Measurements from ENCODE around the gene ZNF516. TPM values are rescaled to one million over a fixed set of nuclear protein-coding genes. Genes with fewer than 3 reads are reported as not detected.

The ZNF516 gene
- total RNA-seq, 1 donor from 2014 or later: 21.6 TPM

- DNase-seq (ENCODE audit: low spot score in 2 of 2): no peak
- no peaks in the 10 kb centered on the region for H3K4me1 ChIP-seq
- no peaks in the 10 kb centered on the region for H3K27me3 ChIP-seq
- intact Hi-C loops (cut with DNase I): no loop called here
- no peaks in the 10 kb centered on the region for H3K9me3 ChIP-seq
- no peak overlapping the region for H3K27ac ChIP-seq
- peak overlapping the region; percentile 36 to 41 for H3K4me3 ChIP-seq
- TF ChIP-seq CTCF (IDR thresholded peaks at IDR 0.05): no peak
- no peaks in the 10 kb centered on the region for H3K36me3 ChIP-seq
These were observed 23.2 kb upstream of the ZNF516 start for GRCh38 chr18:76518123-76518859.

- DNase-seq (ENCODE audit: low spot score in 2 of 2): no peak
- TF ChIP-seq CTCF (IDR thresholded peaks at IDR 0.05): no peak
- Histone ChIP-seq H3K27me3 (no peaks in the 10 kb centered on the region), H3K36me3 (no peaks in the 10 kb centered on the region), H3K4me1 (no peaks in the 10 kb centered on the region), H3K27ac (no peak overlapping the region), H3K4me3 (no peak overlapping the region), H3K9me3 (no peaks in the 10 kb centered on the region)
- intact Hi-C loops (cut with DNase I): no loop called here
These were observed 20.5 kb upstream of the ZNF516 start for GRCh38 chr18:76515576-76515975.

GRCh38 chr18:76514573-76514972 is 19.5 kb upstream of the ZNF516 start:
- no peak for DNase-seq (ENCODE audit: low spot score in 2 of 2)
- intact Hi-C loops (cut with DNase I): no loop called here

GRCh38 chr18:76507830-76508385 is 12.9 kb upstream of the ZNF516 start:
- no peak for TF ChIP-seq CTCF (IDR thresholded peaks at IDR 0.05)
- Histone ChIP-seq H3K4me1 (no peaks in the 10 kb centered on the region), H3K36me3 (no peaks in the 10 kb centered on the region), H3K27me3 (no peaks in the 10 kb centered on the region), H3K27ac (no peak overlapping the region), H3K4me3 (no peak overlapping the region), H3K9me3 (no peaks in the 10 kb centered on the region)
- no peak for DNase-seq (ENCODE audit: low spot score in 2 of 2)
- intact Hi-C loops (cut with DNase I): no loop called here

More at GRCh38 chr18:76514573-76514972, 19.5 kb upstream of the ZNF516 start:
- no peak for TF ChIP-seq CTCF (IDR thresholded peaks at IDR 0.05)
- Histone ChIP-seq H3K27ac (no peak overlapping the region), H3K4me3 (no peak overlapping the region), H3K36me3 (no peaks in the 10 kb centered on the region), H3K4me1 (no peaks in the 10 kb centered on the region), H3K27me3 (no peaks in the 10 kb centered on the region), H3K9me3 (no peaks in the 10 kb centered on the region)

GRCh38 chr18:76506974-76507764 is 12.1 kb upstream of the ZNF516 start:
- DNase-seq (ENCODE audit: low spot score in 2 of 2): no peak

More at GRCh38 chr18:76506974-76507764, 12.1 kb upstream of the ZNF516 start:
- no peaks in the 10 kb centered on the region for H3K36me3 ChIP-seq
- H3K27ac ChIP-seq: no peak overlapping the region
- TF ChIP-seq CTCF (IDR thresholded peaks at IDR 0.05): no peak
- H3K27me3 ChIP-seq: no peaks in the 10 kb centered on the region
- intact Hi-C loops (cut with DNase I): no loop called here
- no peaks in the 10 kb centered on the region for H3K9me3 ChIP-seq
- no peak overlapping the region for H3K4me3 ChIP-seq
- H3K4me1 ChIP-seq: no peaks in the 10 kb centered on the region

Measured in ascending aorta (tissue), 2 donors.